Lower leg skin (tissue), 3 donors: ENCODE data around the gene DBNDD1.

Source experiments
- POLR2A ChIP-seq, 2 donors: fragments of 450-650 bp; IDR thresholded peaks; one replicate each; pipeline ENCODE4 v1.6.1; 2016 to 2017; ENCODE audit warnings: antibody characterized with exemption in 2 of 2, mild to moderate bottlenecking in 1 of 2, moderate library complexity in 1 of 2
- TF ChIP-seq, protein P1 (sequence below), 3 donors: fragments of 450-650 bp; IDR thresholded peaks; one replicate each; pipeline ENCODE4 v1.5.1; 2016; ENCODE audit warnings: antibody characterized with exemption in 3 of 3, mild to moderate bottlenecking in 3 of 3, moderate library complexity in 2 of 3

DNA sequence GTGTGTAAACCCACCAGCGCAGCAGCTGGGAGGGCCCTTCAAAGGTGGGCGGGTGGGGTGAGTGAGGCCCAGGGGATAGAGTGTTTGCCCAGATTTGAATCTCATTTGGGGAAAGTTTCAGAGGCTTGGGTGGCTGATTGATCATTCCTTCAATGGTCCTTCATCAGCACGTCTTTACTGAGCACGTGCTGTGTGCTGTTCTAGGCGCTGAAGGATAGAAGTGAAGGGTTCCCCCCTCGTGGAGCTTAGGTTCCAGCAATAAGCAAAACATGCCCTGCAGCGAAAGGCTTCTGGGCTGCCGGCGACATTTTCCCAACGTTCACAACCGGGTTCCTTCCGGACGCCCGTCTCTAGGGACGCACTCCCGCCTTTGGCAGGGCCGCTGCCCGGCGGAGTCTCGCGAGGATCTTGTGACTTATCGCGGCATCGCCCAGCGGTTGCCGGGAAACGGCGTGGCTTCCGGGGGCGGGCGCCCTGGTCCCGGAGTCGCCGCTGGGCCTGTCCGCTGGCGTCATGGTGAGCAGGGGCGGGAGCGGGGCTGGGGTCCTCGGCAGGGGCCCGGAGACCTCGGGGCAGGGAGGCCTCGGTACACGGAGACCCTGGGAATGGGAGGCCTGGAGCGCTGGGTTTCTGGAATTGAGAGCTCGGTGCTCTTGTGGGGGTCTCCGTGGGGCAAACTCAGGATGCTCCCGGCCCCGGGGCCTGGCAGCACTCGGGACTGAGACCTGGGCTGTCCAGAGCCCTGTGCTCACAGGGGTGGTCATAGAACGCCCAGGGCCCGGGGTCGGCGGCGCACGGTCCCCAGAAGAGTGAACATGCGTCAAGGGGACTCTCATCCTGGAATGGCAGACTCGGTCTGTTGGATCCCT is 3.2 kb upstream of the DBNDD1 start:
- no peak for TF ChIP-seq POLR2A (IDR thresholded peaks at IDR 0.05)
- TF ChIP-seq, protein P1, sequence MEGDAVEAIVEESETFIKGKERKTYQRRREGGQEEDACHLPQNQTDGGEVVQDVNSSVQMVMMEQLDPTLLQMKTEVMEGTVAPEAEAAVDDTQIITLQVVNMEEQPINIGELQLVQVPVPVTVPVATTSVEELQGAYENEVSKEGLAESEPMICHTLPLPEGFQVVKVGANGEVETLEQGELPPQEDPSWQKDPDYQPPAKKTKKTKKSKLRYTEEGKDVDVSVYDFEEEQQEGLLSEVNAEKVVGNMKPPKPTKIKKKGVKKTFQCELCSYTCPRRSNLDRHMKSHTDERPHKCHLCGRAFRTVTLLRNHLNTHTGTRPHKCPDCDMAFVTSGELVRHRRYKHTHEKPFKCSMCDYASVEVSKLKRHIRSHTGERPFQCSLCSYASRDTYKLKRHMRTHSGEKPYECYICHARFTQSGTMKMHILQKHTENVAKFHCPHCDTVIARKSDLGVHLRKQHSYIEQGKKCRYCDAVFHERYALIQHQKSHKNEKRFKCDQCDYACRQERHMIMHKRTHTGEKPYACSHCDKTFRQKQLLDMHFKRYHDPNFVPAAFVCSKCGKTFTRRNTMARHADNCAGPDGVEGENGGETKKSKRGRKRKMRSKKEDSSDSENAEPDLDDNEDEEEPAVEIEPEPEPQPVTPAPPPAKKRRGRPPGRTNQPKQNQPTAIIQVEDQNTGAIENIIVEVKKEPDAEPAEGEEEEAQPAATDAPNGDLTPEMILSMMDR (IDR thresholded peaks at IDR 0.05) = no peak
